B cell (primary cell): ENCODE data around the gene ACMSD. TPM values are rescaled to one million over a fixed set of nuclear protein-coding genes. Genes with fewer than 3 reads are reported as not detected.
"Not testable (repeated sequence)": the region's sequence is repeated elsewhere in the genome, so short reads cannot be mapped to it uniquely, and the experiment has no call there.

ENCODE experiments used
- ATAC-seq: fragments of 200-7000 bp; cut with Tn5 transposase; one replicate; pipeline ENCODE4 v1.10.0; 2021; ENCODE audit warnings: low read depth, mild to moderate bottlenecking, moderate number of reproducible peaks, moderate library complexity
- CTCF ChIA-PET: fragments of 350-600 bp; sonication (Branson Sonifier 250); formaldehyde crosslinking; loops from one replicate; lab custom pipeline; 2021; ENCODE audit warnings: antibody characterized with exemption, inconsistent platforms; lab: Charles Lee
- POLR2A ChIA-PET: fragments of 350-600 bp; sonication (Branson Sonifier 250); formaldehyde crosslinking; loops from one replicate; lab custom pipeline; 2021; ENCODE audit warnings: antibody characterized with exemption; lab: Charles Lee
- DNase-seq: peaks from one replicate; pipeline ENCODE4 v3.0.0; 2013
- H2AFZ ChIP-seq: 2 replicates; pipeline ENCODE4 v1.6.1; 2012; ENCODE audit warnings: mild to moderate bottlenecking, low read depth, low read length; ENCODE audit not compliant: insufficient read depth, poor library complexity, severe bottlenecking
- H3K27ac ChIP-seq, 2 donors: 1 replicate in 1 of 2; 2 replicates in 1 of 2; pipeline ENCODE4 v1.5.1; 2012 to 2013; ENCODE audit warnings: low read length in 2 of 2, mild to moderate bottlenecking in 2 of 2, moderate library complexity in 1 of 2
- H3K27me3 ChIP-seq, 4 experiments: fragments of 200-600 bp in 1 of 4; sonication (generic) in 1 of 4; replicated peaks in 1 of 4; 1 replicate in 2 of 4; 2 replicates in 2 of 4; pipeline versions ENCODE4 v1.6.1 to v1.7.0; 2013 to 2016; ENCODE audit warnings: low read length in 3 of 4, mild to moderate bottlenecking in 2 of 4, mixed read lengths in 1 of 4, moderate library complexity in 1 of 4; ENCODE audit not compliant: insufficient read depth in 4 of 4, control insufficient read depth in 3 of 4; ENCODE audit errors: control extremely low read depth in 1 of 4
- H3K36me3 ChIP-seq, 2 experiments: replicated peaks in 1 of 2; 1 replicate in 1 of 2; 2 replicates in 1 of 2; pipeline versions ENCODE4 v1.6.1 to v1.7.1; 2013; ENCODE audit warnings: low read length in 1 of 2; ENCODE audit not compliant: insufficient read depth in 2 of 2, control insufficient read depth in 1 of 2; ENCODE audit errors: control extremely low read depth in 1 of 2, extremely low read depth in 1 of 2
- H3K4me1 ChIP-seq, 2 donors: fragments of 200-600 bp in 1 of 2; sonication (generic) in 1 of 2; 1 replicate in 1 of 2; 2 replicates in 1 of 2; pipeline versions ENCODE4 v1.5.1 to v1.6.1; 2013 to 2017; ENCODE audit warnings: low read length in 2 of 2; ENCODE audit not compliant: control insufficient read depth in 2 of 2, insufficient read depth in 2 of 2
- H3K4me2 ChIP-seq: replicated peaks from 2 replicates; pipeline ENCODE3; 2012; ENCODE audit warnings: mild to moderate bottlenecking, low read depth, low read length; ENCODE audit not compliant: poor library complexity, severe bottlenecking
- H3K4me3 ChIP-seq, 5 experiments: fragments of 200-600 bp in 1 of 5; sonication (generic) in 1 of 5; 1 replicate in 3 of 5; 2 replicates in 2 of 5; pipeline versions ENCODE4 v1.5.1 to v1.7.0; 2011 to 2016; ENCODE audit warnings: low read length in 4 of 5, mild to moderate bottlenecking in 4 of 5, low read depth in 2 of 5, control low read depth in 1 of 5, moderate library complexity in 1 of 5; ENCODE audit not compliant: insufficient read depth in 1 of 5; ENCODE audit errors: control extremely low read depth in 1 of 5, extremely low read depth in 1 of 5
- H3K79me2 ChIP-seq: fragments of 200-600 bp; sonication (generic); one replicate; pipeline ENCODE4 v1.6.0; 2016; ENCODE audit warnings: low read length; ENCODE audit not compliant: control insufficient read depth, insufficient read depth
- H3K9ac ChIP-seq: fragments of 200-600 bp; sonication (generic); 2 replicates; pipeline ENCODE4 v1.6.1; 2017; ENCODE audit warnings: mild to moderate bottlenecking, low read length, moderate library complexity
- H3K9me3 ChIP-seq, 3 donors: one replicate each; pipeline versions ENCODE4 v1.6.1 to v1.7.1; 2013; ENCODE audit warnings: low read length in 2 of 3; ENCODE audit not compliant: control insufficient read depth in 2 of 3, insufficient read depth in 1 of 3; ENCODE audit errors: control extremely low read depth in 1 of 3
- H4K20me1 ChIP-seq: 2 replicates; pipeline ENCODE4 v1.6.0; 2012; ENCODE audit warnings: mild to moderate bottlenecking, low read length; ENCODE audit not compliant: insufficient read depth, control insufficient read depth, poor library complexity, severe bottlenecking
- H3K27ac Mint-ChIP-seq: one replicate; pipeline ENCODE4 v1.8.0; 2021; ENCODE audit warnings: mixed read lengths
- H3K27me3 Mint-ChIP-seq: one replicate; pipeline ENCODE4 v1.8.0; 2021; ENCODE audit warnings: mixed read lengths
- H3K4me1 Mint-ChIP-seq: one replicate; pipeline ENCODE4 v1.8.0; 2021; ENCODE audit warnings: mixed read lengths
- H3K4me3 Mint-ChIP-seq: one replicate; pipeline ENCODE4 v1.8.0; 2021; ENCODE audit warnings: mixed read lengths
- H3K9me3 Mint-ChIP-seq: one replicate; pipeline ENCODE4 v1.8.0; 2022; ENCODE audit warnings: mixed read lengths; ENCODE audit not compliant: insufficient read depth
- CTCF ChIP-seq: fragments of 200-600 bp; IDR thresholded peaks from one replicate; pipeline ENCODE4 v1.8.0; 2022; ENCODE audit warnings: antibody characterized with exemption, mild to moderate bottlenecking
- EZH2 ChIP-seq: IDR thresholded peaks from 2 replicates; pipeline ENCODE4 v1.6.1; 2012; ENCODE audit warnings: borderline replicate concordance, low read depth, mild to moderate bottlenecking, moderate library complexity, low read length; ENCODE audit not compliant: insufficient read depth, poor library complexity, severe bottlenecking
- WGBS: methylation state at CpG from one replicate; pipeline ENCODE4 v1.1.5; 2013; ENCODE audit warnings: missing lambda C conversion rate; ENCODE audit not compliant: insufficient coverage; 5-methylcytosine and 5-hydroxymethylcytosine counted together
- intact Hi-C: fragments of 100-400 bp; cut with micrococcal nuclease; formaldehyde crosslinking; loops from one replicate; pipeline ENCODE4 v1.10.0; 2022
- polyA plus RNA-seq: library from polyadenylated mRNA; depleted of rRNA; stranded (reverse); fragments of >200 nt; gene quantifications from 2 replicates; pipeline ENCODE4 v1.2.3, GENCODE V29; 2012
- total RNA-seq, 2 donors: library from RNA; stranded (reverse); fragments of 120-200 nt in 1 of 2; gene quantifications; 1 replicate in 1 of 2; 2 replicates in 1 of 2; pipeline versions ENCODE4 v1.2.3 to v1.2.4, GENCODE V29; 2013 to 2022

The ACMSD gene
- total and polyA plus RNA-seq, 2 donors (not counting 1 experiment from before 2014, with no cell fraction given): not detected

DNA sequence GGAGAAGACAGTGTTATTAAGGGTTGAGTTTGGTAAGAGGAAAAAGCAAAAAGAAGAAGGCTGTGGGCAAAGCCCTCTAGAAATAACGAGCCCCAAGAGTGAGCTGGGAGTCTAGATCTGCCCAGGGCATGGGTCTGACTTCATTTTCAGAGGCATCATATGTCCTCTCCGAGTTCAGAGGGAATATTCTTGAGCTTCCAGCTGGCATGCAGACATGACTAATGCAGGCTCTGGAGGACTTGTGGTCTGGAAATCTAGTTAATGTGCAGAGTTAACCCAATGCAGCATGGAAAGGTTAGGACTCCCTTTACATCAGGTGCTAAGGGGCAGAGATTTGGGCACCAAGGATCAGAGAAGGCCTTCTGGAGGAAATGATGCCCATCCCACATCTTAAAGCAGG, 7.3 kb downstream of the ACMSD start:
- TF ChIP-seq EZH2 (no peak), CTCF (no peak)
- Histone ChIP-seq H3K4me1 (no peaks in the 10 kb centered on the region), H3K4me2 (no peak overlapping the region), H3K36me3 (no peaks in the 10 kb centered on the region), H3K27me3 (no peaks in the 10 kb centered on the region), H3K9ac (no peak overlapping the region), H2AFZ (no peak overlapping the region), H3K4me3 (no peak overlapping the region), H3K9me3 (peaks cover 0 to 3% (median 0%) of the 10 kb centered on the region in 3 donors), H3K27ac (no peak overlapping the region), H3K79me2 (no peaks in the 10 kb centered on the region), H4K20me1 (no peaks in the 10 kb centered on the region)
- no peaks in the 10 kb centered on the region for H3K27me3 Mint-ChIP-seq
- ChIA-PET CTCF (no interaction called here), POLR2A (no interaction called here)
- no peak overlapping the region for H3K4me3 Mint-ChIP-seq
- no peaks in the 10 kb centered on the region for H3K9me3 Mint-ChIP-seq
- intact Hi-C loops: no loop called here
- WGBS: 63% methylated on average over 2 of the region's 2 CpGs
- DNase-seq (no peak), ATAC-seq (no peak)
- H3K4me1 Mint-ChIP-seq: no peaks in the 10 kb centered on the region
- H3K27ac Mint-ChIP-seq: no peak overlapping the region

- Histone ChIP-seq H3K4me2 (no peak overlapping the region), H3K36me3 (no peaks in the 10 kb centered on the region), H3K27ac (no peak overlapping the region), H3K27me3 (no peaks in the 10 kb centered on the region), H3K9ac (no peak overlapping the region), H4K20me1 (no peaks in the 10 kb centered on the region), H3K79me2 (no peaks in the 10 kb centered on the region), H3K9me3 (peaks cover 0 to 3% (median 0%) of the 10 kb centered on the region in 3 donors), H3K4me1 (no peaks in the 10 kb centered on the region), H3K4me3 (no peak overlapping the region), H2AFZ (no peak overlapping the region)
- Mint-ChIP-seq H3K4me3 (no peak overlapping the region), H3K27me3 (no peaks in the 10 kb centered on the region), H3K9me3 (no peaks in the 10 kb centered on the region), H3K27ac (no peak overlapping the region), H3K4me1 (no peaks in the 10 kb centered on the region)
- ATAC-seq (no peak), DNase-seq (no peak)
- CTCF ChIA-PET: no interaction called here
- 100% methylated on average over 1 of the region's 1 CpG for WGBS
- intact Hi-C loops: no loop called here
- POLR2A ChIA-PET: no interaction called here
- TF ChIP-seq CTCF: no peak
- no peak for TF ChIP-seq EZH2
Observed at GRCh38 chr2:134846213-134846612, 7.8 kb downstream of the ACMSD start.

GRCh38 chr2:134847582-134847981, 9.2 kb downstream of the ACMSD start:
- H3K9me3 ChIP-seq, intact Hi-C loops, H3K36me3 ChIP-seq, H3K4me3 Mint-ChIP-seq, H3K27me3 ChIP-seq, H3K4me1 ChIP-seq, H3K4me2 ChIP-seq, H3K9me3 Mint-ChIP-seq, H3K27ac Mint-ChIP-seq, H3K79me2 ChIP-seq, H4K20me1 ChIP-seq, H3K4me1 Mint-ChIP-seq, POLR2A ChIA-PET, H3K4me3 ChIP-seq, H3K27me3 Mint-ChIP-seq, H2AFZ ChIP-seq, H3K27ac ChIP-seq, CTCF ChIA-PET, H3K9ac ChIP-seq, ATAC-seq, DNase-seq: not testable (repeated sequence)
- WGBS: 100% methylated on average over 3 of the region's 5 CpGs
